NCI-H2227 (cell line): Measurements from ENCODE around the gene MEGF11.

ENCODE experiments used
- DNase-seq: peaks from one replicate; lab custom pipeline; 2025; ENCODE audit not compliant: unreplicated experiment; lab: John Stamatoyannopoulos, UW

Gene MEGF11

DNA sequence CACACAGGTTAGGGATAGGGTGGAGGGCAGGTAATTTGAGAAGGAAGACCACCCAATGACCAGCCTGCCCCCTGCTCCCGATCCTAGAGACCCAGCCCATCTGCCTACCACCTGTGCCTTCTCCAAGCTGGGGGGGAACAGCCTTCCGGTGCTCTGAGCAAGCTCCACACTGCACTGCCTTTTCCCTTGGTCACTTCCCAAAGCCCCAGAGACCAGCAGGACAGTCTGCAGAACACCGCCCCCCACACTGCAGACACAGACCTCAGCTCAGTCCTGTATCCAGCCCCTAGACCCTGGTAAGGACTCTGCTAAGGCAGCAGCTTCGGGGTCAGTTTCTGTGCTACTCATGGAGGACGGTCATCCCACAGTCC is 156.9 kb downstream of the MEGF11 start:
- DNase-seq, result no peak

DNA sequence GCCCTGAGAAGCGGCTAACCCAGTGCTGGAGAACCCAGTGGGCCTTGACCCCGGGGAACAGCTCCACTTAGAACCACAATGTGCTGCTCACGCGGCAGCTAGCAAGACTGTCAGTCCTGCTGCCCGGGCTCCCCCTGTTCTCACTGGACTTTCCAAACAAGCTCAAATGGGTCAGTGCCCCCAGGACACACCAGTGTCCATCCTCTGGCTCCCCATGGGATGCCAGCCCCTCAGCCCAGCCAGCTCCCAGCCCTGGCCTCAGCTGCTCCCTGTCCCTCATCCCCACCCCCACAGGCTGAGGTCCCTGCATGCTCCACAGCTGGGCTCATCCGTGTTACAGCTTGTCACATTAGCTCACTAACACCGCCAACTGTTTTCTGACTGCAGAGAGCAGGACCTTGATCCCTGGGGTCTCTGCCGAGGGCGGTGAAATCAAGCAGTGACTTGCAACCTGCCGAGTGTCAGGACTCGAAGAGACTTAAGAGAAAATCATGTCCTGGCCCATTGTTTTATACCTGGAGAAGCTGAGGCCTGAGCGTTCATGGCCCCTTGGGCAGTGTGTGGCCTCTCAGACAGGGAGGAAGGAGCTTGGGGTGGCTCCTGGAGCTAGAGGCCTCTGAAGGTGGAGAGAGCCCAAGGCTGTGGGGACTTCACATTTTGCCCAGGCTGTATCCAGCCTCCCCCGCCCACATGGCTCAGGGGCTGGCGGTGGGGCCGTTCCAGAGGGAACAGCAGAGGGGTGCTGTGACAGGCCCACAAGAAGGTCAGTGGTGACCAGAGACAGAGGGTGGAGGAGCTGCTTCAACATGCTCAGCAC is 157.5 kb downstream of the MEGF11 start:
- no peak for DNase-seq

DNA sequence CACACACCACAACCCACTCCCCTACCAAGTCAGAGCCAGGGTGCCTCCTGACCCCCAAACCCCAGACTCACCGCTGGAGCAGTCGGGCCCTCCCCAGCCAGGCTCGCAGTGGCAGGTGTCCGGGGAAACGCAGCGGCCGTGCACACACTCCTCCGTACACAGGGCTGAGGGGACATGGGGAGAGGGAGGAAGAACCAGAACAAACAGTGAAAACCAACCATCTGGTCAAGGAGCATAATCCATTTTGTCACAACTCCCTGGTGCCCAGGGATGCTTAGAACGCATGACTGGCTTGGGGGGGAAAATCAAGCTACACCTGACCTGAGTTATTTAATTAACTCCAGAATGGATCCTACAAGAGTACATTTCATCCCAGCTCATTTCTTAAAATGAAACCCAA is 159.2 kb downstream of the MEGF11 start:
- no peak for DNase-seq

DNA sequence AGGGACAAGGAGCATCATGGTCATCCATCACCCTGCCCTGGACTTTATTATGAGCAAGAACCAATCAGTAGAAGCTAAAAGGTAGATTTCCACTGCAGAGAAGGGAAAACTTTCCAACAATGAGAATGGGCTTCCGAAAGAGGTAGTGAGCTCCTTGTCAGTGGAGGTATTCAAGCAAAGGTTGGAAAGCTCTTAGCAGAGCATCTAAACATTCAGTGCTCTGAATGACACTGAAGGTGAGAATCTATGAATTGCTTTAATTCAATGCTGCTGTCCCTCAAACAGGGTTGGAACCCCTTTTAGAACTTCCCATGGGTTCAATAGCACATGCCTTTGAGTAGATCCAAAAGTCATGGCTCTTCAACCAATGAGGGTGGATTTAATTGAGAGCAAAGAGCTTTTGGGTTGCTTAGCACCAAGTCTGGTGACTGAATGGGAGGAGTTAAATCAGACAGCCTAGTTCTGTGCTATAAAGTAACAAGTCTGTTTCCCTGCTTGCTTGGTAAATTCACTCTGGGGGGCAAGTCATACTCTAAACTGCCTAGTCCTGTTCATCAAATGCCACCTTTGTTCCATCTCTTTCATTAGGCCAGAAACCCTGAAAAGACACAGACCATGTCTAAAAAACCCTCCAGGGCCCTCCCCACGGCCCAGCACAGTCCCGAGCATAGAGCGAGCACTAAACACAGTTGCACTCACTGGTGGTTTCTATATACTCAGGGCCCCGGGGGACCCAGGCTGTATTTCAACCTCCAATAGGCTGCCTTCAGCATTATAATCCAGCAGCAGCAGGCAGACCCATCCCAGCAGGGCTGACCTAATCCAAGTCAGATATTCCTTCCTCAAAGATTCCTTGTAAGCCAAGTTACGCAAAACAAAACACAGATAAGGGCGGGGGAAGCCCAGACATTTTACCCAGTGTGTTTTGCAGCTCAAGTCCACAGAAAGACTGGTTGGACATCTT is 161.2 kb downstream of the MEGF11 start:
- DNase-seq, result no peak

DNA sequence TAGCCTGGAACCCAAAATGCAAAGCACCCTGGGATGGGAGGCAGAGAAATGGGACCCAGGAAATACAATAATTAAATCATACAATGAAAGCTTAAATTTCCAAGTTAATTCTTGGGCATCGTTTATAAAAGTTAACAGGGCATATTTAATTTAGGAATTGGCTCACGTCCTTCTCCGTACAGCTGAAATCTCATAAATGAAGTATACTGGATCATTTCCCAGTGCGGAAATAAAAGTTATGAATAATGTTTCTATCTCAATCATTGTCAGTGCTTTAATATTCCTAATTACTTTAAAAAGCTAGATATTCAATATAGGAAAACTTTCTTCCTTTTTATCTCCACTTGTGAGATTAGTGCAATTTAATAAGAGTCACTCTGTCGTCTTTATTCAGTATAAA is 164.0 kb downstream of the MEGF11 start:
- DNase-seq, result no peak

DNA sequence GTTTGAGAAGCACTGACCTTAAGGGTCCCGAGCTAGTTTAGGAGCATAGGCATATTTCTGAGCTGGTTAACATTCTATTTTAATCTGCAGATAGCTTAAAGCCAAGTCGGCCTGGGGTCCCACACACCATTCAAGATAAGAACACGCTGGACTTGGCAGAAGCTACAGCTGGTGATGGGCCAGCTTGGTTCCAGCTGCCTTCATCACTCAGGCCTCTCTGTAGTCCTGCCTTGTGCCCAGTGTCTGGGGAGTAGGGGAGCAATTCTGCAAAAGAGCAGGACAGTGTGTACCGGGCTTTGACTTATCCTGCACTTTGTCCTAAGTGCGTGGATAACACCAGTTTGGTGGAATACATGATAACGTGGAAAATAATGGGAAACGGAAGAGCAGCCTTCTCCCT is 164.5 kb downstream of the MEGF11 start:
- DNase-seq, result no peak

DNA sequence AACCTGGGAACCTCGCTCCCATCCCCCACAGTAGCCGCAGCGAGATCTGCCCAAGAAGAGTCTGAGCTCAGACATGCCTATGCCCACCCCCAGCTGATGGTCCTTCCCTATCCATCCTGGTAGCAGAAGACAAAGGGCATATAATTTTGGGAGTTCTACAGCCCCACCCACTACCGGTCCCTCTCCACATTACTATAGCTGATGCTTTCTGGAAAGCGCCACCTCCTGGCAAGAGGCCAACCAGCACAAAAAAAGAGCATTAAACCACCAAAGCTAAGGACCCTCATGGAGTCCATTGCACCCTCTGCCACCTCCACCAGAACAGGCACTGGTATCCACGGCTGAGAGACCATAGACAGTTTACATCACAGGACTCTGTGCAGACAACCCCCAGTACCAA is 168.4 kb downstream of the MEGF11 start:
- DNase-seq, result no peak

DNA sequence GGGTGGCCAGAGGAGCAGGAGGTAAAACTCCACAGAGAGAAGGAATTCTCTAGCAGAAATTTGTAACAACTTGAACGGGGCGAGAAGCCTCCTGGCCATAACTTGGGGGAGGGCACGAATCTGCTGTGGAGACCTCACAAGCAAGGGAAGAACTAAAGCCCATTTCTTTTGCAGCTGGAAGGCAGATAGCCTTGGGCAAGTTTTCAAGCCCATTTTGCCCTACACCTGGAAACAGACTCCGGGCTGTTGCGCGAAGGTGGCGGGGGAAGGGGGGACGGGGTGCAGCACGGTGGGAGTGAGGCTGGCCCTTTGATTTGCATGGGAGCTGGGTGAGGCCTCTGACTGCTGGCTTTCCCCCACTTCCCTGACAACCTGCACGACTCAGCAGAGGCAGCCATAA is 168.8 kb downstream of the MEGF11 start:
- DNase-seq, result no peak

DNA sequence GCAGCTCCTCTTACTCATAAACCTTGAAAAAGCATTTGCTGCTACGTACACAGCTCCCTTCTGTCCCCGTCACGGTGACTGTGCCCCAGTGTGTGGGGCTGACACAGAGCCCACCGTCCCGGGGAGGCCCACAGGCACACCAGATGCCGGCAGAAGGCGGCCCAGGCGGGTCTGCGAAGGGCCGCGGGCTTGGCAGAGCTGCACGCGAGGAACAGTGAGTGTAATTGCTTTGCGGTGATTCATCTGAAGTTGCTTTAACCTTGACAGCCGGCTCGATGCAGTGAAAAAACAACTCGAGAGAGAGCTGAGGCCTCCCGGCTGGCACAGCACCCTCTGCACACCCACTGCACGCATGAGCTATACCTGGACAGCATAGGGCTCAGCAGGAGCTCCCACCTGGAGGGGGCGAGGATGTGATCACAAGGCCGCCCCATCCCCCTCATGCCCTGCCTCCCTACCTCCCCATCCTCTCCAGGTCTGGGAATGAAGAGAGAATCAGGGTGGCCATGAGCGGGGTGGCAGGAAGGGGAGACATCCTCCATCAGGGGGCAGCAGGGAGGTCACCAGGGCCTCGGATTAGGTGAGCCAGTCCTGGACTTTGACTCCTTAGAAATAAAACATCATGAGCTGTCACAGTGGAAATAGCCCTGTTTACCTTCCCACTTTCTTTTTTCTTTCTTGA is 172.7 kb downstream of the MEGF11 start:
- DNase-seq, result peak; percentile 43

DNA sequence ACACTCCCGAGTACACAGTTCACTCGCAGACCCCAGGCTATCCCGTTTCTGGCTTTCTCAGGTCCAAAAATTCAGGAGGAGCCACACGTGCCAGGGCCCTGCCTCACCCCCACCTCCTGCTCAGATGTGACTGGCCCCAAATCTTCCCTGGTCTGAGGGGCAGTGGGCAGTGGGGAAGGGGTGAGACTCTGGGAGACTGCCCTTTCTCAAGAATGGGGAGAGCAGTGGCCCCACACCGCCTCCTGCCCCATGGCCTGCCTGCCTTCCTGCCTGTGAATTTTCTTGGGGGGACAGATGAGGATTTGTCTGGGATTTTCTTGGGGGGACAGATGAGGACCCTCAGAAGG is 174.6 kb downstream of the MEGF11 start:
- no peak for DNase-seq

DNA sequence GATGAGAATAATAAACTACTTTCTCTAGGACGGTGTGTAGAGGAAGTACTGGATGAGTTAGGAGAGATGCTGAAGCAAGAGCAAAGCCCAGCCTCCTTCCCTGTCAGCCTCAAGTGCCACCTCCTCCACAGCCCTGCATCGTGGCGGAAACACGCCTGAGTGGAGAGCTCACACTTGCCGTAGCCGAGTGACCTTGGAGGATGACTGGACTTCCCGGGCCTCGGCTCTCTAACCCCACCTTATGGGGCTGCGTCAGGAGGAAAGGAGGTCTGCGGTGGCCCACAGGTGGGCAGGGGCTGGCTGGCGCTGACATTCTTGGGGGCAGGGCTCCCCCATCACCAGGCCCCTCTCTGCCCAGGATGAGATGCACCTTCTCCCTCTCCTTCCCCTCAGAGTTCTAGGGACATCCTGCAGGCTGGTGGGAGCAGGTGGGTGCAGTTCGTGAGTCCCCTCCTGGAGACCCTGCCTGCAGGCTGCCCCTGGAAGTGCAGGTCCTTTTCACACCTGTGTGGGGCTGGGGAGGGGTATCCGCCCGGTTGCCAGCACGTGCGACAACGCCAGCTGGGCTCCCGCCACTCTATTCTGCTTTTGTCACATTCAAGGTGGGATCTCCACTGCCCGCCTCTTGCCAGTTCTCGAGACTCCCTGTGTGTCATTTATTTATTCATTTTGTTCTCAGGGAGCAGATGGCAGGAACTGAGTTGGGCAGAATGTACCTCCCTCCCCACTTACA is 175.2 kb downstream of the MEGF11 start:
- no peak for DNase-seq

DNA sequence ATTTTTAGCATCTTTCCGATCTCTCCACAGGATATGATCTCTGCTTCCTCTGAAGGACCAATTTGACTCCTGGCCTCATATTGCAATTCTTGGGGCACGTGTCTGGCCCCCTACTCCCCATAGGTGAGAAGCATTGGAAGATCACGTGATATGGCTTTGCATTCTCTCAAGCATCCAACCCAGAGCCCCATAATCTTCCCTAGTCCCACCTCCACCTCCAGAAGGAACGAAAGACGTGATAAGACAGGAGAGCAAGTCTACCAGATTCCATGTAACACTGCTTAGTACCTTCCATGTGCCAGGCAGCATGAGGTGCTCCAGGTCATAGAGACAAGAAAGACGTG is 176.3 kb downstream of the MEGF11 start:
- DNase-seq, result no peak

DNA sequence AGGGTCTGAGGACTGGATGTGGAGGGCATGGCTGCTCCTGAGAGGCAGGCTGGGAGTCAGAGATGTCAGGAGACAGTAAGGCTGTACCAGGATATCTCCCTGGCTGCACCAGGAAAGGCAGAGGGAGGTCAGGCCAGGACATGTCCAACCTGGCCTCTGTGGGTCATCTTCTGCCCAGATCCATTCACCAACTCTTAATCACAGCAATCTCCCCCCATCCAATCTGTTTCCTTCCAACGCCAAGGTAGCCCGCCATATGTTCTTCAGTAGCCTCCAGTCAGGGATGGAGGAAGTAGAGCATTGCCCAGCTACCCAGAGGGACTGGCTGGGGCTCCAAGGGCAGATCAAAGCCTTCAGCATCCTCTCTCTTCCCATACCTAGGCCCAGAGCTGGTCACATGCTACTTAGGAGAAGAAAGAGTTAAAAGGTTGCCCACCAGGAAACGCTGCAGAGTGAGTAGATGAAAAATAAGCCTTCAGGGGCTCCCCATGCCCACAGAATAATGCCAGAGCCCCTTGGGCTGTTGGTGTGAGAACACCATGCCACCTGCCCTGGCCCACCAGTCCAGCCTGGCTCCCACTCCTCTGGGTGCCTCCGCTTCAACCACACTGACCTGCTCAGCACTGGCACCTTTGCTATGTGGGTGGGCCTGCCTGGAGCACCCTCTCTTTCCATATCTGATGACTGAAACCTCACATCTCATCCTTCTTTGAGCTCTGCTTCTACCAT is 176.8 kb downstream of the MEGF11 start:
- no peak for DNase-seq

DNA sequence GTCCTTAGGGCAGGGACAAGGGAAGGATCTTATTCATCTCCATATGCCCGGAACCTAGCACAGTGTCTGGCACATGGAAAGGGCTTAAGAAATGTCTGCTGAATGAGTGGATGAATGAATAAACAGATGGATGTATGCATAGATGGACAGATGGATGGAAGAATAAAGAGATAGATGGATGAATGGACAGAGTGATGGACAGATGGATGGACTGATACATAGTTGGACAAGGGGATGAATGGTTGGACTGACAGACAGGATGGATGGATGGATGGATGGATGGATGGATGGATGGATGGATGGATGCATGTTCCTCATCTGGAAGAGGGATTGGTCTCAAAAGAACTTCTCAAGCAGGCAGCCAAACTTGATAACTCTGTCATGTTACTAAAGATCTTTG is 177.6 kb downstream of the MEGF11 start:
- no peak for DNase-seq

DNA sequence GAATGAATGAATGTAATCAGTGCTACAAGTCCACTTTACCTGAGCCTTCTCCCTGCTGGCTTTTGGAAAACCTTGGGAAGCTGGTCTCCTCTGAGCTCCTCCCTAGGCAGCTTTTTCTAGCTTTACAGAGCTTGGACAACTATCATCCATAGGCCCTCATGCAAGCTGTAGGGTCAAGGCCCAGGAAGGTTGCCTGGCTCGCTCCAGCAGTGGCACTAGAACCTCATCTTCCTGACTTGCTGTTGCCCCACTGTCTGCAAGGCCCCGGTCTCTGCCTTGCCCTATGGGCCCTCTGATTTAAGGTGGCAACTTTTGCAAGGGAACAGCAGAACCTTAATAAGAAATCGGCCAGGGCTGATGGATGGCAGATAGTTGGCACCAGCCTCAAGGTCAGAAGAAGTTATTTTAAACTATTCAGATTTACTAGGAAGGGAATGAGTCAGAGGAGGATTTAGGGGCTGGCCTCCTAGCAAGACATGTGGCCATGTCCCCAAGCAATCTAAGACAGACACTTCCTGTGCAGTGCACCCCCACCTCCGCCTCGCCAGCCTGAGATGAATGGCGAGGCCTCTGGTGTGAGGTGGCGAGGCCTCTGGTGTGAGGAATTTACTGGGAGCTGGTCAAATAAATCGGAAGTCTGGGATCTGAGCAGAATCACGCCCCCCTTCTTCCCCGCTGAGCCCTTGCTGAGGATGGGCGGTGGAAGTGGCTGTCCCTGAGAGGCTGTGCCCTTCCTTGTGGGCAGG is 180.8 kb downstream of the MEGF11 start:
- DNase-seq, result no peak

DNA sequence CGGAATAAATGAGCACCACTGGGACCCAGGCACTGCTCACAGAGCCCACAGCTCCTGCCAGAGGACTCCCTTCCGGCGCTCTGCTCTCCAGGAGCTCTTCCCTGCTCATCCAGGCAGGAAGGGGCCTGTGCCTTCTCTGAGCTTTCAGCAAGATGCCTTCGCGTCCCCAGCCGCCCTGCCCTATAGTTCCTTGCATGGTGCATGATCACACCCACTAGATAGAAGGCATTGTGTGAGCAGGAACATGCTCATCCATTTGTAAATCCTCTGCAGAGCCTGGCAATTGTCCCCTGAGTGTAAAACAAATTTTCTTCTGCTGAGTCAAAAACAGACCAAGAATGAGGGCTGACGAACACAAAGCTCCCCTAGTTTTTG is 181.6 kb downstream of the MEGF11 start:
- DNase-seq, result no peak

DNA sequence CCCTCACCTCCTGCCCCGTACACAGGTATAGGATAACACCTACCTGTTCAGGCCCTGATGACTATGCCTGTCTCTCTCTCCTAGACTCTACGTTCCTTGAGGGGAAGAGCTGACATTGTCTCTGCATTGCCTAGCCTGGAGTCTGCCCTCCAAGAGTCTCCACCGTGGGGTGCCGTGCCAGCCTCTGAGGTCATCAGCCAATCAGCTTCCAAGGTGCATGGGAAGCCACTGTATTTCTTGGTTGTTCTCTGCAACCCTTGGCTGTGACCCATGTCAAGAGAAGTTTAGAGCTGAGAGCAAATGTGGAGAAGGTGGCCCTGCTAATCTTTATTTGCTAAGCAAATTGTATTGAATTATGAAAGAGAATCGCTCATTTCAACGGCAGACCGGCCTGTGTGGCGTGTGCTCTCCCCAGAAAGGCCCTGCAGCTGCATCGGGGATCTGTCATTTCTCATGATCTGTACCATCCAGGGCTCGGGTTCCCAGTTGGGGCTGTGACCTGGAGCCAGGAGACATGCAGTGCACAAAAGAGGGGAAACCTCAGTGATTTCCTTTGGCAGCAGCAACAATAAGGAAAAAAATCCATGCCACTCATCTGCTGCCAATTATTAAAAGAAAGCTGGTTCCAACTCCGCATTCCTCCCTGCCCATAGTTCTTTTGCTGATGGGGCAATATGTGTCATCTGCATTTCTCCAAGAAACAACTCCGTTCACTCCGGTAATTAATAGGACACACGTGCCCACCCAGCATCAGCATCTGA is 182.2 kb downstream of the MEGF11 start:
- no peak for DNase-seq

DNA sequence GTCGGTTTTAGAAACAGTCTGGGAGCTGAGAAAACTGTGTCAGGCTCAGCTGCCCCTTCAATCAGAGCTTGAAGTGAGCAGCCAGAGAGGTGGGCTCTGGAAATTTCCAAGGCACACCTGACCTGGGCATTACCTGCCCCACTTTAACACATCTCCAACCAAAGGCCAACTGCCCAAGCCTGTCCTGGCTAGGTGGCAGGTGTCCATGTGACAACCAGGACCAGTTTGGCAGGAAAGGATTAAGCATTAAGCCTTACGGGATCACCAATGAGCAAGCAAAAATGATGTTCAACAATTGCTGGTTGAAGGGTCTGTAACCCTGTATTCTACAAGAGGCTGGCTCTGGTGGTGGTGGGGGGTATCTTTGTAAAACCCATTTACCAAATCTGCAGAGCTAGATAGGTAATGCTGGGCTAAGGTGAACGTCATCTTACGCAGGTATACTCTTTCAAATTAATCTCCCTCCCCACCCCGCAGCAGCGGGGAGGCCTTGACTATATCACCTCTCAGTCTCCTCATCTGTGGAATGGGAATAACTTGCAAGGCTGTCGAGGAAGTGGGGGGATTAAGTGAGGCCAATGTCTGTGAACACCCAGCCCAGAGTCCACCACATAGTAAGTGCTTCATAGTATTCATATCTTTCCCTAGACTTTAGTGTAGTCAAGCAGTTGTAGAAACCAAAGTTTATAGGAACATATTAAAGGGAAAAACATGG is 183.2 kb downstream of the MEGF11 start:
- no peak for DNase-seq

DNA sequence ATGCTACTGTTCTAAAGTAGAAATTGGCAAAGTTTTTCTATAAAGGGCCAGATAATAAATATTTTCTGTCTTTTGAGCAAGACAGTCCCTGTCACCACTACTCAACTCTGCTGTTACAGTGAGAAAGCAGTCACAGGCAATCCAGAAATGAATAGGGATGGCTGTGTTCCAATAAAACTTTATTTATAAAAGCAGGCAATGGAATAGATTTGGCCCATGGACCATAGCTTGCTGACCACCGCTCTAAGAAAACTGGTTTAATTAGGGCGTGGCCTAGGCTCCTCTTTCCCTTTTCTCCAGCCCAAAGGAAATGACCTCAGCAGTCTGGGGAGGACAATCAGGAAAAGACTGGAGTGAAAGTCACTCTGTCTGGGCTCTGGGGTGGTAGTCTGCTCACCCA is 183.8 kb downstream of the MEGF11 start:
- no peak for DNase-seq
